ENCODE measurements around the gene WFDC8.

Gene WFDC8

DNA sequence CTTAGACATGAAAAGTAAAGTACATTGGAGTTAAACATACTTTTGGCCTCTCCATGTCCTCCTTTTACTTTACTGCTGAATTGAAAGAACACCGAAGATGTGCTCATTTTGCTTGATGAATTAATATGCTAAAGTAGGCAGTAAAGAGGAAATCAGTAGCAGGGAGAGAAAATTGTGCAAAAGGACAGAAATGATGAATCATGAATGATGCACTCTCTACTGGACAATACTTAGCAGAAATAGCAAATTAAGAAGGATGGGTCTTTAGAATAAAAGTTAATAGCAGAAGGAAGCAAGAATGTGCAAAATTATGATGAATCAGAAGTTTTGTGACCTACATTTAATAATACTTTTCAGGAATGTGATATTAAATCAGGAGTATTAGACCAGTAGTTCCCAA, 55.3 kb downstream of the WFDC8 start:
- TF ChIP-seq ZNF274 (IDR thresholded peaks at IDR 0.05; ENCODE audit: low read depth, low read length) = no peak
- H3K4me3 ChIP-seq (ENCODE audit: low read length) = no peak overlapping the region

DNA sequence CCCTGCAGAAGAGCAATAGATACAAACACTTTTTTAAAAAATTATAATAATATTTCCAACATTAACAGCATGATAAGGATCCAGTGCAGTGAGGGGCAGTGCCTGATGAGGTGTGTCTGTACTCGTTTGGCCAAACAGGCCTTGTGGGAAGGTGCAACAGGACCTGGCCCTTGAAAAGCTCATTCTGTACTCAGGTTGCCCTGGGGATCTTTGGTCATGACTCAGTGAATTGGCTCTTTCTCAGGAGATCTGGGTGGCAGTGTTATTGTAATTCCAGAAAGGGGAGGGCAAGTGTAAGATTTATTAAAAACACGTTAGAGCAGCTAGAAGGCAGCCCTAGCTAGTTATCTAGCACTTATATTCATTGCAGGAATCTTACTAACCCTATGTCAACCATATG, 60.8 kb downstream of the WFDC8 start:
- no peak overlapping the region for H3K4me3 ChIP-seq (ENCODE audit: low read length)
- no peak for TF ChIP-seq ZNF274 (IDR thresholded peaks at IDR 0.05; ENCODE audit: low read depth, low read length)

DNA sequence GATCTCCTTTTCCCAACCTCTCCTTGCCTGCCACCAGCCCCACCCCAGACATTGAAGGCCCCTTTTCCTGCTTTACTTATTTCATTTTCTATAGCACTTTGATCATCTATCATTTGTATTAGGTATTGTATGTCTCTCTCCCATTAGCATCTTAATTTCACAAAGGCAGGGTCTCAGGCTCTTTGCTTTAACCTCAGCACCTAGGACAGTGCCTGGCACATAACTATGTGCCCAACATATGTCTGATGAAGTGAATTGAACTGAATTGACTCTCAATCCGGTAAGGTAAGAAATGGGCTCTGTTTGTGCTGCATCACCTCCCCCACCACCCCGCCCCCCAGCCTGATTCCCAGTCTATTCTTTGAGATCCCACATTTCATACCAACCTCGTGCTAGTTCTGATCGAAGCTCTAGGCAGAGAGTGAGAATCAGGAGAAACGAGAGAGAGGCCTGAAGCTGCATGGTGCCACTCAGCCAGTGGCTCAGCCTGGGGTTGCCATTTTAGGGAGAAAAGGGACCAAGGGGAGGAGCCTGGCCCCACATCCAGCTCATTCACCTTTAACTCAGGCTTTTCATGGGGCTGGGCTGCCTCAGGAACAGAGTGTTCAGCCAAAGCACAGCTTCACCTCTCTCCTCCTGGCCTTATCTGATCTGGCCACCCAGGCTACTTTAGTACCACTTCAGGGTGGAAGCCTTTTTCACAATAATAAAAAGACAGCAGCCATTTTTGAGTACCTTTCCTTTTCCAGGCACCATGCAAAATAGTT, 63.8 kb downstream of the WFDC8 start, which contains the start of gene SPINT3:
SPINT3 (minus strand) TSS at position 476 of the 767 bp plus-strand sequence; CDS start at position 462, 14 bp downstream.
- H3K4me3 ChIP-seq (ENCODE audit: low read length) = no peak within 1 kb of the TSS
- TF ChIP-seq ZNF274 (IDR thresholded peaks at IDR 0.05; ENCODE audit: low read depth, low read length) = no peak

DNA sequence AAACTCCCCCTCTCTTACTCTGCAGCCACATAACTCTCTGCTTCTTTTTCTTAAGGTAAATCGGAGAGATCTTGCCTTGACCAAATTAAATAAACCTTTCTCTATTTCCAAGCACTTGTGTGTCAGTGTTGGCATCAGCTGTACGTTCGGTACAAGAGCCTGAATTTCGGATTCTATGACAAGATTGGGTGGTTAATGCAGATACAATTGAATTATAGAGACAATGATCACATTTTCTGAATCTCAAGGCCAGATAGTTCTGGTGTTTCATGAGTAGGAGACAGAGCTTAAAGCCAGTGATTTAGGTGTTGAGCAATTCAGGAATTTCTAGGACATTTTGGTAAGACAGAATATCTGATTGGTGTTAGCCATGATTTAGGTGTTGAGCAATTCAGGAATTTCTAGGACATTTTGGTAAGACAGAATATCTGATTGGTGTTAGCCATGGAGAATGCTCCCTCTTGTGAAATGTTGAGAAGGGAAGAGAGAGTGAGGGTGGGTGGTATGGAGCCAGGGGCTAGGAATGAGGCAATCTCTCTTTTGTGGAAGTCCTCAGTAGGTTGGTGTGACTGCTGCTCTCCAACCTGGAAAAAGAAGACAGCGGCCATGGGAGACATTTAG, 68.7 kb downstream of the WFDC8 start:
- H3K4me3 ChIP-seq (ENCODE audit: low read length) = no peak overlapping the region
- no peak for TF ChIP-seq ZNF274 (IDR thresholded peaks at IDR 0.05; ENCODE audit: low read depth, low read length)

DNA sequence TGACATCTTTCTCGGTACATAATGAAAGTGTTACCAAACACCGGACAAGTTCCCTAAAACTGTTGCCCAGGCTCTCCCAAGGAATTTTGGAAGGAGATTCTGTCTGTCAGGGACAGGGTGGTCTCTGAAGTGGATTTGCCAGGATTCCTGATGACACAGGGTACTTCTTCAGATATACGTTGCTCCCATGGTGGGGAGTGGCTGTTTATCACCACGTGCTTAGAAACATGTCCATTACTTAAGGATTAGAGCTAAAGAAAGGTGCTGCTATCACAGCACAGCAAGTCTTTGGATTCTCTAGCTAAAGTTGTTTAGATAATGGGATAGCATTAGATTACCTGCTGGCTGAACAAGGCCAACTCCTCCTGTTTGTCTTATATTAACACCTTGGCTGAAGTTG, 70.0 kb downstream of the WFDC8 start:
- TF ChIP-seq ZNF274 (IDR thresholded peaks at IDR 0.05; ENCODE audit: low read depth, low read length) = no peak
- no peak overlapping the region for H3K4me3 ChIP-seq (ENCODE audit: low read length)

DNA sequence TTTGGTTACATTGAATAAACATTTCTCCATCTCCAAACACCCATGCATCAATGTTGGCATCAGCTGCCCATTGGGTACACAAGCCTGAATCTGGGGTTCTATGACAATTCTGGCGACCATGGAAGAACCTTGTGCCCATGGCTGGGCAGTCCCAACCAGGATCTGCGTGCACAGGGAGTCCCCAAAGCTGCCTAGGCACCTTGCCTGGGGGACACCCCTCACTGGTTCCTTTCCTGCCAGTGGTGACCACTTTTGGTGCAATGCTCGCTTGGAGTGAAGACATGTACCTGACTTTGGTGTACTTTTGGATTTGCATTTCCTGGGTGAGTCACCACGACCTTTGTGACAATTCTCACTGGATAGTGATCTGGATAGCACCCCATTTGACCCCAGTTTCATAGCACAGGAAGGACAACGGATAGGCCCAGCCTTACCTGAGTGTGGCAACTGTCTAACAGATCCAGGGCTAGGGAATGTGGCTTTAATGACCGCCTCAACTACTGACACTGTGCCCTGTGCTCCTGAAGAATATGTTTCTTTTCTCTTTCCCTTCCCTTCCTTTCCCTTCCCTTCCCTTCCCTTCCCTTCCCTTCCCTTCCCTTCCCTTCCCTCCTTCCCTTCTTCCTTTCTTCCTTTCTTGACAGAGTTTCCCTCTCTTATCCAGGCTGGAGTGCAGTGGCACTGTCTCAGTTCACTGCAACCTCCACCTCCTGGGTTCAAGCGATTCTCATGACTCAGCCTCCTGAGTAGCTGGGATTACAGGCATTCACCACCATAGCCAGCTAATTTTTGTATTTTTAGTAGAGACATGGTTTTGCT, 70.8 kb downstream of the WFDC8 start:
- no peak for TF ChIP-seq ZNF274 (IDR thresholded peaks at IDR 0.05; ENCODE audit: low read depth, low read length)
- no peak overlapping the region for H3K4me3 ChIP-seq (ENCODE audit: low read length)

DNA sequence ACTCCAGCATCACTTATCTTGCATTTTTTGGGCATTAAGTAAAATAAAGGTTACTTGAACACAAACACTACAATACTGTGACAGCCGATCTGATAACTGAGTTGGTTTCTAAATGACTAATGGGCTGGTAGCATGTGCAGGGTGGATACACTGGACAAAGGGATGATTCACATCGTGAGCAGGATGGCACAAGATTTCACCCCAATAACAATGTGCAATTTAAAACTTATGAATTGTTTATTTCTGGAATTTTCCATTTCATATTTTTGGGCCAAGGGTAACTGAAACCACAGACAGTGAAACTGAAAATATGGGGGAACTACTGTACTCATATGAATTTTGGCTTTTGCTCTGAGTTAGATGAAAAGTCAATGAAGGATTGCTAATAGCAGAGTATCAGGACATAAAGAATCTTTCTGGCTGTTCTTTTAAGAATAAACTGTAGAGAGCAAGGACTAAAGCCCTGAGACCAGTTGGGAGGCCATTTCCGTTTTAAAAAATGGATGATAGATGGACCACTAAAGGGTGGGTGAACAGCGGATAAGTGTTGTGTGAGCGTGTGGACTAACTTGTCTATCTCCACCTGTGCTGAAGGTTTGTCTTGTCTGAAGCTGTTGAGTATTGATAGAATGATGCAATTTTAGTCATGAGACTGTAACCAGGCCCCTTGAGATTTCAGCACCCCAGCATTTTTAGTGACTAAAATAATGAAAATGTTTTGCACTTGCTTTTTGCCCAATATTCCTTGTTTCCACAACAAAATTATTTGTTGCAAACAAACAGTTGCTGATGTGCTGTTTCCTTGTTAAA, 71.9 kb downstream of the WFDC8 start:
- no peak overlapping the region for H3K4me3 ChIP-seq (ENCODE audit: low read length)
- TF ChIP-seq ZNF274 (IDR thresholded peaks at IDR 0.05; ENCODE audit: low read depth, low read length) = no peak

- TF ChIP-seq ZNF274 (IDR thresholded peaks at IDR 0.05; ENCODE audit: low read depth, low read length) = no peak
- no peak overlapping the region for H3K4me3 ChIP-seq (ENCODE audit: low read length)
Measured at GRCh38 chr20:45506398-45506797, 72.7 kb downstream of the WFDC8 start.

- no peak for TF ChIP-seq ZNF274 (IDR thresholded peaks at IDR 0.05; ENCODE audit: low read depth, low read length)
- H3K4me3 ChIP-seq (ENCODE audit: low read length) = no peak overlapping the region
Measured at GRCh38 chr20:45503403-45503802, 75.7 kb downstream of the WFDC8 start.

- no peak for TF ChIP-seq ZNF274 (IDR thresholded peaks at IDR 0.05; ENCODE audit: low read depth, low read length)
- no peak overlapping the region for H3K4me3 ChIP-seq (ENCODE audit: low read length)
Measured at GRCh38 chr20:45502561-45502960, 76.5 kb downstream of the WFDC8 start.

All from GM08714 (cell line).